GM19025 (cell line): Measurements from ENCODE around the gene MED7.

Experiments
- ATAC-seq: cut with Tn5 transposase; IDR thresholded peaks from one replicate; pipeline ENCODE4 v1.9.1; 2021; ENCODE audit warnings: mild to moderate bottlenecking, low read depth, moderate library complexity; ENCODE audit not compliant: unreplicated experiment

Gene MED7

DNA sequence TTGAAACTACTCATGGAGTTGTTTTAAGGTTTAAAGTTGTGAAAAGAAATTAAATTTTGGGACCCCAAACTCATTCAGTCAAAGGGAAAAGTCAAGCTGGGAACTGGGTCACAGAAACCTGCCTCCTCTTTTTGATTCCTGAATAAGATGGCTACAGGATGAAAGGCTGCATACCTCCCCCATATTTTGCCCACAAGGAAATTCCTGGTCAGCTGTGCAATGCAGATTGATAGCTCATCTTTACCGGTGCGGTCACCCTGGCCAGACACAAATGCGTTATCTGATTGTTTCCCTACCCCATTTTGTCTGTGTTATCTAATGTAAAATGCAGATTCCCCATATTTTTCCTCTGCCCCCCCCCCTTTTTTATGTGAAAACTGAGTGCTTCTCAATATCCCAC lies 35.2 kb downstream of the MED7 start:
- no peak for ATAC-seq

GRCh38 chr5:157106630-157107461 lies 35.8 kb downstream of the MED7 start:
- ATAC-seq: no peak

GRCh38 chr5:157100140-157100679 lies 42.5 kb downstream of the MED7 start:
- no peak for ATAC-seq

GRCh38 chr5:157088342-157088990 lies 54.2 kb downstream of the MED7 start:
- ATAC-seq: no peak
